HAP-1 (cell line): ENCODE measurements around the gene ABCE1.
A peak's percentile ranks its signal among the peaks of the same experiment; 100 is the strongest.

ENCODE experiments used
- DNase-seq, 2 experiments: peaks; one replicate each; pipeline ENCODE4 v3.0.0-alpha.2; 2016 to 2020; ENCODE audit warnings: low spot score in 2 of 2
- H3K27me3 ChIP-seq: fragments of 250-450 bp; sonication (Bioruptor Pico); 2 replicates; pipeline ENCODE4 v1.5.1; 2020; ENCODE audit warnings: low read depth, mild to moderate bottlenecking, moderate library complexity
- H3K36me3 ChIP-seq: fragments of 250-450 bp; sonication (Bioruptor Pico); replicated peaks from 2 replicates; pipeline ENCODE4 v1.5.1; 2020; ENCODE audit warnings: mild to moderate bottlenecking
- H3K4me1 ChIP-seq: fragments of 250-450 bp; sonication (Bioruptor Pico); 2 replicates; pipeline ENCODE4 v1.5.1; 2020; ENCODE audit warnings: mild to moderate bottlenecking
- H3K4me3 ChIP-seq: fragments of 250-450 bp; sonication (Bioruptor Pico); 2 replicates; pipeline ENCODE4 v1.5.1; 2020; ENCODE audit warnings: mild to moderate bottlenecking, moderate library complexity
- H3K9me3 ChIP-seq: fragments of 250-450 bp; sonication (Bioruptor Pico); 2 replicates; pipeline ENCODE4 v1.5.1; 2020; ENCODE audit warnings: mild to moderate bottlenecking, moderate library complexity
- in situ Hi-C: fragments of 300-500 bp; cut with MboI; formaldehyde crosslinking; loops from 3 replicates; pipeline ENCODE4 v1.14.3; 2020; ENCODE audit warnings: low sequenced_read_pairs, inconsistent platforms, mixed read lengths

Gene ABCE1

DNA sequence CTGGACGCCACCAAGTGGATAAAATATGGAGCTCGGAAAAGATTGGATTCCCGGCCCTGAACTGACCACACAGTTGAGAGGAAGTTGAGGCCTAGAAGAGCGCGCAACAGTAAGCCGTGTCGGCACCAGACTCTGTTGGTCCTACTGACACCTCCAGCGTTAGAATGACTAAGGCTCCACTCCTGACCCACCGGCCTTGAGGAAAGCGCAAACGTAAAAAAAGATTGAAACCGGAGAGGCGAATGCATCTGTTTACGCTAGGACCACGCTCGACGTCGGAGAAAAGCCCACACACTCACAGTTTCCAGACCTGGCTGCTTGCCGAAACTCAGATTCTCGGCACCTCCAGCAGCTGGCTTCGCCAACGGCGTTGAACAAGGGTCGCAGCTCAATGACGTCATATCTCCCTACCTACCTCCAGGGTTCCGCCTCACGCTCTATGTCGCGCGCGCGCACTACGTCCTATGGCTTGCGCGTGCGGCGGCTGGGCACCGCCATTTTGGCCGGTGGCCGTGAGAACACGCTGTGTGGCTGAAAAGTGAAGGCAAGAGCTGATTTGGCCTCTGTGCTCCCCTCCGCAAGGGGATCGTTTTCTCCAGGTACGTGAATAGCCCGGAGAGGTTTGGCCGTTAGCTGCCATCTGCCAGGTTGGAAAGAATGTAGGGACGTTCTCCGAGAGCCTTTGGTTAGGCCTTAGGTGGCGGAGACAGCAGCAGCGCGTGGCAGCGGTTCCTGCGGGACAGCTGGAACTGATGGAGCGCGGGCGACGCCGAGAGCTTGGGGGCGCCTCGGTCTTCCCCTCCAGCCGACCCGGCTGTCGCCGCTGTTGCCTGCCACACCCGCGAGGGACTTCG lies at the start of gene ABCE1, which contains the start of gene ANAPC10:
ABCE1 (plus strand) TSS at position 491 of the 854 bp plus-strand sequence. CDS start 6,102 bp downstream, outside the sequence.
ANAPC10 (minus strand) TSS at position 376 of the 854 bp plus-strand sequence. CDS start 2,097 bp downstream, outside the sequence.
- in situ Hi-C loops = no loop called here
- peak; percentile 95 to 96 for DNase-seq
- H3K27me3 ChIP-seq = no peaks in the 10 kb centered on the region
- H3K9me3 ChIP-seq = no peaks in the 10 kb centered on the region
- H3K4me1 ChIP-seq = 0 out of 2 replicates have a peak, but pooled peaks cover 9% of the 10 kb centered on the region
- H3K36me3 ChIP-seq = peaks cover 18% of the 10 kb centered on the region
- peak within 1 kb of the TSS; percentile 77 for H3K4me3 ChIP-seq

DNA sequence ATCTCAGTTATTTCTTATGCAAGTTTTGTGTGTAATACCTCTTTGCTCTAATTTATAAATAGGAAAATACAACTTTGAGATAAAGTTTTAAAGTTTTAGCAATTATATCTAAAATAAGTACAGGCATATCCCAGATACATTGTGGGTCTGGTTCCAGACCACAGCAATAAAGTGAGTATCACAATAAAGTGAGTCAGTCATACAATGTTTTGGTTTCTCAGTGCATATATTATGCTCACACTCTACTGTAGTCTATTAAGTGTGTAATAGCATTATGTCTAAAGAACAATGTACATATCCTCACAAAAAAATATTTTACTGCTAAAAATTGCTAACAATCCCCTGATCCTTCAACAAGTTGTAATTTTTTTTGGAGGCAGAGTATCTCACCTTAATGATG lies 49.3 kb upstream of the ABCE1 start:
- no peaks in the 10 kb centered on the region for H3K9me3 ChIP-seq
- H3K36me3 ChIP-seq = no peaks in the 10 kb centered on the region
- no peak for DNase-seq
- no peak overlapping the region for H3K4me3 ChIP-seq
- H3K4me1 ChIP-seq = no peaks in the 10 kb centered on the region; the same call in 1 of the 2 replicates
- H3K27me3 ChIP-seq = no peaks in the 10 kb centered on the region
- in situ Hi-C loops = no loop called here

DNA sequence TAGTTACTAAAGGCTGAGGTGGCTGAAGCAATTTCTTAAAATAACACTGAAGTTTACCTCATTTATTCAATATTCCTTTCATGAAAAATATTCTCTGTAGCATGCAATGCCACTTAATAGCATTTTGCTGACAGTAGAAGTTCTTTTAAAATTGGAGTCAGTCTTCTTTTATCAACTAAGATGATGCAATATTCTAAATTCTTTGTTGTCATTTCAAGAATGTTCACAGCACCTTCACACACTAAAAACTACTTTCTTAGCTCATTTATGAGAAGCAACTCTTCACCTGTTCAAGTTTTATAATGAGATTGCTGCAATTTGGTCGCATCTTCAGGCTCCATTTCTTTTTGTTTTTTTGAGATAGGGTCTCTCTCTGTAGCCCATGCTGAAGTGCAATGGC lies 48.9 kb upstream of the ABCE1 start:
- no peak for DNase-seq
- H3K4me3 ChIP-seq = no peak overlapping the region
- H3K9me3 ChIP-seq = no peaks in the 10 kb centered on the region
- no peaks in the 10 kb centered on the region; the same call in 1 of the 2 replicates for H3K4me1 ChIP-seq
- no peaks in the 10 kb centered on the region for H3K27me3 ChIP-seq
- H3K36me3 ChIP-seq = no peaks in the 10 kb centered on the region
- in situ Hi-C loops = no loop called here

DNA sequence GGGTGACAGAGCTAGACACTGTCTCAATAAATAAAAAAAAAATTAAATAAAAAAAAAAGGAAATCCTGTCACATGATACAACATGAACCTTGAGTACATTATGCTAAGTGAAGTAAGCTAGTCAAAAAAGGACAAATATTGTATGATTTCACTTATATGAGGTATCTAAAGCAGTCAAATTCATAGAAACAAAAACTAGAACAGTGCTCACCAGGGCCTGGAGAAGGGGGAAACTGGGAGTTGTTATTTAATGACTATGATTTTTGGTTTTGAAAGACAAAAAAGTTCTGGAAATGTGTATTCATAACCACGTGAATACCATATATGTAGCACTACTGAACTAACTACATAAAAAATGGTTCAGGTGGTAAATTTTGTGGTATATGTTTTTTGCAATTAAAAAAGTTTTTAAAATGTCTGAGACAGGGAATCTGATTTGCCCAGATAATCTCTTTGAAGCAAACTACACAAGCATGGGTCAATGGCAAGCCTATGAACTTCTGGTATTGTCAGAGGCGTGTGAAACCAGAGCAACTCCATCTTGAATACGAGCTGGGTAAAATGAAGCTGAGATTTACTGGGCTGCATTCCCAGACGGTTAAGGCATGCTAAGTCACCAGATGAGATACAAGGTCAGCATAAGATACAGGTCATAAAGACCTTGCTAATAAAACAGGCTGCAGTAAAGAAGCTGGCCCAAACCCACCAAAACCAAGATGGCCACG lies 42.4 kb upstream of the ABCE1 start:
- peaks cover 3% of the 10 kb centered on the region; the same call in 1 of the 2 replicates for H3K4me1 ChIP-seq
- H3K36me3 ChIP-seq = no peaks in the 10 kb centered on the region
- H3K9me3 ChIP-seq = no peaks in the 10 kb centered on the region
- H3K27me3 ChIP-seq = no peaks in the 10 kb centered on the region
- H3K4me3 ChIP-seq = no peak overlapping the region
- DNase-seq = no peak
- in situ Hi-C loops = loop anchor here (25.0 kb wide), 1 partner anchor 868 kb away; no protein-coding TSS in a partner anchor

DNA sequence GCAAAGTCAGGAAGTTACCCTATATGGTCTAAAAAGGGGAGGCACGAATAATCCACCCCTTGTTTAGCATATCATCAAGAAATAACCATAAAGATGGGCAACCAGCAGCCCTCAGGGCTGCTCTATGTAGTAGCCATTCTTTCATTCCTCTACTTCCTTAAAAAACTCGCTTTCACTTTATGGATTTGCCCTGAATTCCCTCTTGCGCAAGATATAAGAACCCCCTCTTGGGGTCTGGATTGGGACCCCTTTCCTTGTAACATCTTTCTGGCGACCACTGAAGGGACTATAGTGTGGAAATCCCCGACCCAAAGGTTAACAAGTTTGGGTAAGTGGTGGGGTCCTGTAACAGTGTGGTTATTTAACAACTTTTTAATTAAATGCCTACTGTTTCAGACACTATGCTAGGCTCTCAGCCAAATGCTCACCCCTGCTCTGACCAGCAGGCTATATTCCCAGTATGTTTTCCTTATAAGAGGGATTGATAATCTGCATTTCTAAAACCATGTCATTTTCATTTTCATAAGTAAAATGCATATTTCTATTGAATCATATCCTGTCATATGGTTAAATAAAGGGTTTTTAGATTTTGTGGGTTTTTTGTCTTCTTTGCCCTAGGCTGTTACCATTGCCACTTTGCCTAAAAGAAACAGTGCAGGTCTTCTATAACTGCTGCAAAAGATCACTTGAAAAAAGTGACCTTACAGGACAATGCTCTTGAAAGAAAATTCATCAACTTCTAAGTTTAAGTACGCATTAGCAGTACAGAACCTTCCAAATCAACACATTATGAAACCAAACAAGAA lies 41.6 kb upstream of the ABCE1 start:
- no peak overlapping the region for H3K4me3 ChIP-seq
- DNase-seq = no peak
- in situ Hi-C loops = loop anchor here (25.0 kb wide), 1 partner anchor 869 kb away; no protein-coding TSS in a partner anchor
- no peaks in the 10 kb centered on the region for H3K9me3 ChIP-seq
- no peaks in the 10 kb centered on the region for H3K36me3 ChIP-seq
- no peaks in the 10 kb centered on the region for H3K27me3 ChIP-seq
- peaks cover 3% of the 10 kb centered on the region; the same call in 1 of the 2 replicates for H3K4me1 ChIP-seq

DNA sequence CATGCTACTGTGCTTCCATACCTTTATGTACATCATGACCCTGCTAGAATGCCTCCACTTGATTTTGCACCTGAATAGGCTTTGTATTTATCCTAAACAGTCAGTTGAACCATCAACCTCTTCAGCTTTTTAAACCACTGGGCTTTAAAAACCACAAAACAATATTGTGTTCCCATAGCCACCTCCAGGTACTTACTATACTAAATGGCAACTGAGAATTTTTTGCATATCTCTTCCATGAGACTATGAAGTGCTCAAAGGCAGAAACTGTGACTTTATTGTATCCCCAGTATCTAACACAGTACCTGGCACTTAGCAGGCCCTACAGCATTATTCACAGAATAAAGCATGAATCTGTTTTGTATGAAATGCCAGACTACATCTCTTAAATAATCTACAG lies 39.9 kb upstream of the ABCE1 start:
- no peaks in the 10 kb centered on the region for H3K9me3 ChIP-seq
- no peaks in the 10 kb centered on the region for H3K27me3 ChIP-seq
- H3K4me3 ChIP-seq = no peak overlapping the region
- peak in 1 of 2 experiments; percentile 19 for DNase-seq
- in situ Hi-C loops = loop anchor here (25.0 kb wide), 1 partner anchor 871 kb away; no protein-coding TSS in a partner anchor
- no peaks in the 10 kb centered on the region for H3K36me3 ChIP-seq
- H3K4me1 ChIP-seq = peaks cover 3% of the 10 kb centered on the region; the same call in 1 of the 2 replicates

DNA sequence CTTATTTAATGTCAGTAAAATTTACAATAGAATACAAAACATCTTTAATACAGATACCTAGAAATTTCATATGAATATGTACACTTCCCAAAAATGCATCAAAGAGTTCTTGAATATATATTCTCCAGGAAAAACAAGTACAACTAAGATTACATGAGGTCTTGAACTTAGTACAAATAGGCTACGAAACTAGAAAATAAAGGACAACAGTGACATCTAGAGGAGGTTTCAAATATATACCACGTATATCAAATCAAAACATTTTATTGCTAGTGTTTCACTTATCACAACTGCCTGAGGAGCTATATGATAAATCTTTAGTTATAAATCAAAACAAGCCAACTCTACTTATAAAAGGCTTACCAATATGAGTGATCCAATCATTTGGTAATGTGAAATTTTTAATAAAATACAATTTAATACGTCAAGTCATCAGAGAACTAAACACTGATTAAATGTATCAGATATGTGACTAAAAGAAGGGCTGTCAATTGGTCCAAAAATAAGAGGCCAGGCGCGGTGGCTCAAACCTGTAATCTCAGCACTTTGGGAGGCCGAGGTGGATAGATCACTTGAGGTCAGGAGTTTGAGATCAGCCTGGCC lies 36.7 kb upstream of the ABCE1 start:
- H3K9me3 ChIP-seq = no peaks in the 10 kb centered on the region
- no peak overlapping the region for H3K4me3 ChIP-seq
- peaks cover 18% of the 10 kb centered on the region for H3K4me1 ChIP-seq
- peak in 1 of 2 experiments; percentile 55 for DNase-seq
- H3K36me3 ChIP-seq = no peaks in the 10 kb centered on the region
- no peaks in the 10 kb centered on the region for H3K27me3 ChIP-seq
- in situ Hi-C loops = loop anchor here (25.0 kb wide), 1 partner anchor 874 kb away; no protein-coding TSS in a partner anchor

DNA sequence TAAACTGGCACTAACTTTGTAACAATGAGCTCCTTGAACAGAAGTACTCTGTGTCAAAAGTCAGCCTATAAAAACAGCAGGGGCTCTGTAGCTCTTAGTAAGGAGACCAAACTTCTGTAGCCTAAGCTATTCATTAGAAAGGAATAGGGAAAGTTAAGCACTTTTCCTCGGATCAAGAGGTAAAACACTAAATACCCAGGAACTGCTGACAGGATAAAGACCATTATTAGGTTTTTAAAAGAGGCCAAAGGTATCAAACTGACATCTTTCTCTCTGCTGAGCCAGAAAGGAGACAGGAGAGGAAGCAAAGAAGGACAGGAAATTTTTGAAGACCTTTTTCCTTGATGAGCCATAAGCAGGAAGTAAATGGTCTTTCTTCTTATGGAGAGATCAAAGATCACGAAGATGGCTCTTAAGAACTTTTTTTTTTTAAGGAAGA lies 32.0 kb upstream of the ABCE1 start:
- Histone ChIP-seq H3K4me3 (no peak overlapping the region), H3K27me3 (no peaks in the 10 kb centered on the region), H3K9me3 (no peaks in the 10 kb centered on the region), H3K36me3 (no peaks in the 10 kb centered on the region), H3K4me1 (peaks cover 15% of the 10 kb centered on the region)
- peak; percentile 56 to 88 for DNase-seq
- in situ Hi-C loops = loop anchor here (25.0 kb wide), 1 partner anchor 879 kb away; no protein-coding TSS in a partner anchor

DNA sequence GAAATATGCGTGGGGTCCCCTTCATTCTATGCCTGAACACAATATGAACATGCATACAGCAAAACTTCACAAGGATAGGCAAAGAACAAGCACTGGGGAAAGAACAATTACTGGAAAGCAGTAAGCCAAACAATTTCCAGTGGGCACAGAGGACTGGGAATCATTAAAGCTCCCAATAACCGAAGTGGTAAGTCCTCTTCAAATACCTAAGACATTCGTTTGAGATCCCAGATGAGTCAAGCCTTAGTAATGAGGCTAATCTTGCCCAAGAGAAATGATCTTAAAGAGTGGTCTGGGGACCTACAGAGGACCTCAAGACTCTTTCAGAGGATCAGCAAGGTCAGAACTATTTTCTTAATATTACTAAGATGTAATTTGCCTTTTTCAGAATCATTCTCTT lies 28.8 kb upstream of the ABCE1 start:
- Histone ChIP-seq H3K27me3 (no peaks in the 10 kb centered on the region), H3K9me3 (no peaks in the 10 kb centered on the region), H3K4me1 (peaks cover 15% of the 10 kb centered on the region), H3K36me3 (no peaks in the 10 kb centered on the region), H3K4me3 (no peak overlapping the region)
- in situ Hi-C loops = loop anchor here (25.0 kb wide), 1 partner anchor 882 kb away; no protein-coding TSS in a partner anchor
- no peak for DNase-seq

DNA sequence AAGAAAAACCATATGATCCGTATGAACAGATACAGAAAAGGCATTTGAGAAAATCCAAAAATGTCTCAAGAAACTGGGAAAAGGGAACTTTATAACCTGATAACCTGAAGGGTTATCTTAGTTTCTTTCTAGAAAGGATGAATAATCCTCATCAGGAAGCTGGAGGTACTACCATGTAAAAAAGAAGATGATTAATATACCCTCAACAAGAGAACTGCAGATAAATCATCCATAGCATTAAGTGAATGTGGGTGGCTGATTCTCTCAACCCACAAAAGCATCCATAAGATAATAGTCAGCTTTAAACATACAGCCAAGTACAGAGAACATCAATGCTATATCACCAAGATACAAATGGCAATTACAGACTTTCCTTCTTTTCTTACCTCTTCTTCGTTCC lies 26.6 kb upstream of the ABCE1 start:
- Histone ChIP-seq H3K4me1 (no peaks in the 10 kb centered on the region), H3K4me3 (no peak overlapping the region), H3K27me3 (no peaks in the 10 kb centered on the region), H3K9me3 (no peaks in the 10 kb centered on the region), H3K36me3 (no peaks in the 10 kb centered on the region)
- in situ Hi-C loops = loop anchor here (25.0 kb wide), 1 partner anchor 884 kb away; no protein-coding TSS in a partner anchor
- no peak for DNase-seq

DNA sequence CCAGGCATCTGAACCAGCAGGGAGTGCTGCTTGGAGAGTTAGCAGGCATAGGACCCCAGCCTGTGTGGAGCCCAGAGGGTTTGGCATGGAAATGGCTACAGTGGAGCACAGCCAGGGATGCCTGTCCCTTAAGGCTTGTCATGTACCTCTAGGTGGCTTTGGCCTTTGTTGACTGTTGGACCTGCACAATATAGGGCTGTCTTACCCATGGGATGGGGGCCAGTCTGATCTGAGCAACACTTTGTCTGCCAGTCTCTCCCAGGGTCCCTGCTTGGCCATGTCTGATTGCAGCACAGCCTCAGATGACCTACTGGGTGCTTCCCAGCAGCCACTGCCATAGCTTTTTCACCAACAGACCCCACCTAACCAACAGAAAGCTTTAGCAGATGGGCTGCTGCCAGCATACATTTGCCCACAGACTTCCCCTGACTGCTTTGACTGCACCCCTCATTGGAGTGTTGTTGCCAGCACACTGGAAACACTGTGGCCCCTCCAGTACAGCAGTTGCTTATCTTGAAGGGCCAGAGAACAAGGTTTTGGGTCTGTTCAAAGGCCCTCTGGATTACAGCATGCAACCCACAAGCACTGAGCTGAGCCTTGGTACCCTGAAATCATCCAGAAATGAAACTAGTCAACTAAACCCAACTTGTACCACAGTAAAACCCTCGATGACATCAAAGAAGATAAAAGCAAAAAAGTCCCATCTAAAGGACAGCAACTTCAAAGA lies 22.2 kb upstream of the ABCE1 start:
- Histone ChIP-seq H3K36me3 (0 out of 2 replicates have a peak, but pooled peaks cover 8% of the 10 kb centered on the region), H3K27me3 (no peaks in the 10 kb centered on the region), H3K4me1 (no peaks in the 10 kb centered on the region), H3K4me3 (no peak overlapping the region), H3K9me3 (no peaks in the 10 kb centered on the region)
- in situ Hi-C loops = no loop called here
- DNase-seq = no peak

DNA sequence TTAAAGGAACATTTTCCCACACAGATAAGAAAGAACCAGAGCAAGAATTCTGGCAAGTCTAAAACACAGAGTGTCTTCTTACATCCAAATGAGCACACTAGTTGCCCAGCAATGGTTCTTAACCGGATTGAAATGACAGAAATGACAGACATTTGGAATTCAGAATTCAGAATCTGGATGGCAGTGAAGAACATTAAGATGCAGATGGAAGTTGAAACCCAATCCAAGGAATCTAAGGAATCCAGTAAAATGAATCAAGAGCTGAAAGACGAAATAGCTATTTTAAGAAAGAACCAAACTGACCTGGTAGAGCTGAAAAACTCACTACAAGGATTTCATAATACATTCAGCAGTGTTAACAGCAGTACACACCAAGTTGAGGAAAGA lies 21.6 kb upstream of the ABCE1 start:
- no peak for DNase-seq
- H3K9me3 ChIP-seq = no peaks in the 10 kb centered on the region
- H3K27me3 ChIP-seq = no peaks in the 10 kb centered on the region
- no peak overlapping the region for H3K4me3 ChIP-seq
- in situ Hi-C loops = no loop called here
- H3K4me1 ChIP-seq = no peaks in the 10 kb centered on the region
- 0 out of 2 replicates have a peak, but pooled peaks cover 8% of the 10 kb centered on the region for H3K36me3 ChIP-seq
